Measurements from ENCODE around the gene VDAC1.
A peak's percentile ranks its signal among the peaks of the same experiment; 100 is the strongest.

DNA sequence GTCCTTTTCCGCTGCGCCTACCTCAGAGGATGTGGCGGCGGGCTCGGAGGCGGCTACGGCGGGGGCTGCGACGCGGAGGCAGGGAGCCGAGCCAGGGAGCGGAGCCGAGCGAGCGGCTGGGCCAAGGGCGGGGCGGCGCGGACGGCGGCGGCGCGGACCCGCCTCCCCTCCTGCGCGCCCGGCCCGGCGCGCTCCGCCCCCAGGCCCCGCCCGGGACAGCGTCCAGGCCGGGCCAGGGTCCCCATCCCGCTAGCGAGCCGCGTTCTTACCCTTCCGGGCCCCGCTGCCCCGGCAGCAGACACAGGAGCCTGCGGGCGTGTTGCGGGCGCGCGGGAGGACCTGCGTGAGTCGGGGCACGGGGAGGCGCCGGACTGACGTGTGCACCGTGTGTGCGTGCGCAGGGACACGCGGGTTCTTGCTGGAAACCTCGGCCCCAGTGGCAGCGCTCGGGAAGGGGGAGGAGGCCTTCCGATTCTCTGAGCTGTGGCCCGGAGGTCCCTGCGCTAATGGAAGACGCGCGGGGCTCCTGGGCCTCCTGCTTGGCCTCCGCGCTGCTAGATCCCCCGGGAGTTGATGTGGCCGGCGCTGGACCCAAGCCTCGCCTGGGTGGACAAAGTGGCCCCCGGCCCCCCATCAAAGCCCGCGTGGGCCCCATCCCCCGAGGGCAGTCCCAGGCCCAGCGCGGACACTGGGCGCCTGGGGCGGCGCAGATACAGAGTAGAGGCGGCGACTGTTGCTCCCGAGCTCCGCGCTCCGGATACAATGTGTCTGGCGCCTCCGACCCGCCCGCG, at the start of gene VDAC1:
- TF ChIP-seq, protein P1, sequence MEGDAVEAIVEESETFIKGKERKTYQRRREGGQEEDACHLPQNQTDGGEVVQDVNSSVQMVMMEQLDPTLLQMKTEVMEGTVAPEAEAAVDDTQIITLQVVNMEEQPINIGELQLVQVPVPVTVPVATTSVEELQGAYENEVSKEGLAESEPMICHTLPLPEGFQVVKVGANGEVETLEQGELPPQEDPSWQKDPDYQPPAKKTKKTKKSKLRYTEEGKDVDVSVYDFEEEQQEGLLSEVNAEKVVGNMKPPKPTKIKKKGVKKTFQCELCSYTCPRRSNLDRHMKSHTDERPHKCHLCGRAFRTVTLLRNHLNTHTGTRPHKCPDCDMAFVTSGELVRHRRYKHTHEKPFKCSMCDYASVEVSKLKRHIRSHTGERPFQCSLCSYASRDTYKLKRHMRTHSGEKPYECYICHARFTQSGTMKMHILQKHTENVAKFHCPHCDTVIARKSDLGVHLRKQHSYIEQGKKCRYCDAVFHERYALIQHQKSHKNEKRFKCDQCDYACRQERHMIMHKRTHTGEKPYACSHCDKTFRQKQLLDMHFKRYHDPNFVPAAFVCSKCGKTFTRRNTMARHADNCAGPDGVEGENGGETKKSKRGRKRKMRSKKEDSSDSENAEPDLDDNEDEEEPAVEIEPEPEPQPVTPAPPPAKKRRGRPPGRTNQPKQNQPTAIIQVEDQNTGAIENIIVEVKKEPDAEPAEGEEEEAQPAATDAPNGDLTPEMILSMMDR (conservative IDR thresholded peaks at IDR 0.05 in 1 of 2, IDR thresholded peaks at IDR 0.05 in 1 of 2; ENCODE audit: extremely low read depth in 1 of 2, insufficient read depth in 1 of 2, low read depth in 1 of 2, low read length in 2 of 2), result peak in 1 of 2 donors; percentile 19
- TF ChIP-seq EZH2 (IDR thresholded peaks at IDR 0.05; ENCODE audit: borderline replicate concordance, low read length), result no peak

Measured in mammary epithelial cell (primary cell).